Measurements from ENCODE around the gene UIMC1.

Gene UIMC1

GRCh38 chr5:176954050-176954449, 52.5 kb downstream of the UIMC1 start:
- DNase-seq (ENCODE audit: low read depth in 2 of 2), result no peak

- DNase-seq (ENCODE audit: low read depth in 2 of 2), result no peak
These were observed 53.9 kb downstream of the UIMC1 start for GRCh38 chr5:176952531-176953193.

- DNase-seq (ENCODE audit: low read depth in 2 of 2), result no peak
These were observed 58.1 kb downstream of the UIMC1 start for GRCh38 chr5:176948458-176948857.

- no peak for DNase-seq (ENCODE audit: low read depth in 2 of 2)
These were observed 58.7 kb downstream of the UIMC1 start for GRCh38 chr5:176947847-176948246.

GRCh38 chr5:176944268-176944667, 62.3 kb downstream of the UIMC1 start:
- no peak for DNase-seq (ENCODE audit: low read depth in 2 of 2)

- DNase-seq (ENCODE audit: low read depth in 2 of 2), result no peak
These were observed 62.8 kb downstream of the UIMC1 start for GRCh38 chr5:176943816-176944215.

GRCh38 chr5:176941951-176942350, 64.6 kb downstream of the UIMC1 start:
- DNase-seq (ENCODE audit: low read depth in 2 of 2), result no peak

GRCh38 chr5:176938472-176938871, 68.1 kb downstream of the UIMC1 start:
- DNase-seq (ENCODE audit: low read depth in 2 of 2), result no peak

- DNase-seq (ENCODE audit: low read depth in 2 of 2), result no peak
These were observed 71.6 kb downstream of the UIMC1 start for GRCh38 chr5:176935017-176935416.

- DNase-seq (ENCODE audit: low read depth in 2 of 2), result no peak
These were observed 72.2 kb downstream of the UIMC1 start for GRCh38 chr5:176934309-176934930.

- no peak for DNase-seq (ENCODE audit: low read depth in 2 of 2)
These were observed 76.9 kb downstream of the UIMC1 start for GRCh38 chr5:176929654-176930053.

GRCh38 chr5:176927562-176927961, 79.0 kb downstream of the UIMC1 start:
- no peak for DNase-seq (ENCODE audit: low read depth in 2 of 2)

GRCh38 chr5:176922817-176923216, 83.8 kb downstream of the UIMC1 start:
- DNase-seq (ENCODE audit: low read depth in 2 of 2), result no peak

- DNase-seq (ENCODE audit: low read depth in 2 of 2), result no peak
These were observed 84.9 kb downstream of the UIMC1 start for GRCh38 chr5:176921714-176922113.

- no peak for DNase-seq (ENCODE audit: low read depth in 2 of 2)
These were observed 88.0 kb downstream of the UIMC1 start for GRCh38 chr5:176918613-176919012.

- DNase-seq (ENCODE audit: low read depth in 2 of 2), result no peak
These were observed 90.2 kb downstream of the UIMC1 start for GRCh38 chr5:176916337-176916736.

- no peak for DNase-seq (ENCODE audit: low read depth in 2 of 2)
These were observed 90.7 kb downstream of the UIMC1 start for GRCh38 chr5:176915906-176916305.

- DNase-seq (ENCODE audit: low read depth in 2 of 2), result no peak
These were observed 94.5 kb downstream of the UIMC1 start for GRCh38 chr5:176912115-176912514.

- no peak for DNase-seq (ENCODE audit: low read depth in 2 of 2)
These were observed 97.8 kb downstream of the UIMC1 start for GRCh38 chr5:176908675-176909368.

GRCh38 chr5:176906796-176907195, 99.8 kb downstream of the UIMC1 start:
- DNase-seq (ENCODE audit: low read depth in 2 of 2), result no peak

GRCh38 chr5:176906126-176906525, 100.5 kb downstream of the UIMC1 start:
- DNase-seq (ENCODE audit: low read depth in 2 of 2), result no peak

GRCh38 chr5:176904276-176904675, 102.3 kb downstream of the UIMC1 start:
- no peak for DNase-seq (ENCODE audit: low read depth in 2 of 2)
